ENCODE data around the gene SLC25A25.
"Not testable (repeated sequence)": the region's sequence is repeated elsewhere in the genome, so short reads cannot be mapped to it uniquely, and the experiment has no call there.

- not testable (repeated sequence) for TF ChIP-seq POLR2AphosphoS5 (IDR thresholded peaks at IDR 0.05; ENCODE audit: low read depth, low read length); CTCF (IDR thresholded peaks at IDR 0.05)
Measured at GRCh38 chr9:128040783-128041182, 27.2 kb upstream of the SLC25A25 start.
